Cortex of kidney (tissue), 1 donor: Measurements from ENCODE around the gene FAM219B.
"Not testable (repeated sequence)": the region's sequence is repeated elsewhere in the genome, so short reads cannot be mapped to it uniquely, and the experiment has no call there.

Experiments
- DNase-seq: peaks from one replicate; lab custom pipeline; 2025; lab: John Stamatoyannopoulos, UW

The FAM219B gene

DNA sequence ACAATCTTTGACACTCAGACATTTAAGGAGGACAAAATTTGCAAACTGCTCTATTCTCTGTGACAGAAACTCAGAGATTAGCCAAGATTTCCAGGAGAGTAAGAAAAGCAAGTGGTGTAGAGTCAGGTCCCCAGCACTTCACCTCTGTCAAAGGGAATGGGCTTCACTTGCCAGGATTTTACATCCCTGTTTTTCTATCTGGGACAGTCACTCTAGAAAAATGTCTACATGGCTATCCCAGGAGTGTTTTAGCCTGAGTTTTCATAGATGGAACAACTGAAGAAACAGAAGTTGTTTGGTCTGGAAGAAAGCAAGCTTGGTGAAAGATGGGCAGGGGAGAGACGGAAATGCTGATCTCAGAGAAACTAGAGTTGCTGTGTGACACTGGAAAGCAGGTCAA is 3.0 kb downstream of the FAM219B start:
- DNase-seq: no peak

GRCh38 chr15:74902295-74903075 is 4.2 kb downstream of the FAM219B start:
- no peak for DNase-seq

- DNase-seq: no peak
Measured at GRCh38 chr15:74901612-74902063, 5.0 kb downstream of the FAM219B start.

GRCh38 chr15:74897300-74897701 is 9.3 kb downstream of the FAM219B start:
- no peak for DNase-seq

- DNase-seq: no peak
Measured at GRCh38 chr15:74896316-74896715, 10.3 kb downstream of the FAM219B start.

- DNase-seq: no peak
Measured at GRCh38 chr15:74895830-74896229, 10.8 kb downstream of the FAM219B start.

DNA sequence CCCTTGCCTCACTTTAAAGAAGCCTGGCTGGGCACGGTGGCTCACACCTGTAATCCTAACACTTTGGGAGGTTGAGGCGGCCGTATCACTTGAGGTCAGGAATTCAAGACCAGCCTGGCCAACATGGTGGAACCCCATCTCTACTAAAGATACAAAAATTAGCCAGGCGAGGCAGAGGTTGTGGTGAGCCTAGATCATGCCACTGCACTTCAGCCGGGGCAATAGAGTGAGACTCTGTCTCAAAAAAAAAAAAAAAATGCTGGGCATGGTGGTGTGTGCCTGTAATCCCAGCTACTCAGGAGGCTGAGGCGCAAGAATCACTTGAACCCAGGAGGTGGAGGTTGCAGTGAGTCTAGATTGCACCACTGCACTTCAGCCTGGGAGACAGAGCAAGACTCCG is 12.3 kb downstream of the FAM219B start:
- not testable (repeated sequence) for DNase-seq

GRCh38 chr15:74893627-74894026 is 13.0 kb downstream of the FAM219B start:
- no peak for DNase-seq

- DNase-seq: no peak
Measured at GRCh38 chr15:74892931-74893330, 13.7 kb downstream of the FAM219B start.

DNA sequence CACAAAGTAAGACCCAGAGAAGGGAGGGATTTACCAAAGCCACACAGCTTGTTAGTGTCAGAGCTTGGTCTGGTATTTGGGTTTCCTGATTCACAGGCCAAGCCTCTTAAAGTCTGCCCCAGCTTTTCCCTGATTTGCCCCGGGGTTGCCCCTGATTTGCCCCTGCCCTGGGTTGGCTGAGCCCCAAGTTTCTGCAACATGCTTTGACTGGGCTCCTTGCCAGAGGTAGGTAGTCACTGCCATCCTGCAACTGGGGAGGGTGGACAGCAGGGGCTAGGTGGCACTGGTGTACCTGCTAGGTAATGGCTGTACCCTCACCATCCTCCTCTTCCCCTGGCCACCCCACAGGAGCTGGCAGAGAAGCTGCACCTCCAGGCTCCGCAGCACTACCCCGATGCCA is 14.3 kb downstream of the FAM219B start:
- DNase-seq: no peak

DNA sequence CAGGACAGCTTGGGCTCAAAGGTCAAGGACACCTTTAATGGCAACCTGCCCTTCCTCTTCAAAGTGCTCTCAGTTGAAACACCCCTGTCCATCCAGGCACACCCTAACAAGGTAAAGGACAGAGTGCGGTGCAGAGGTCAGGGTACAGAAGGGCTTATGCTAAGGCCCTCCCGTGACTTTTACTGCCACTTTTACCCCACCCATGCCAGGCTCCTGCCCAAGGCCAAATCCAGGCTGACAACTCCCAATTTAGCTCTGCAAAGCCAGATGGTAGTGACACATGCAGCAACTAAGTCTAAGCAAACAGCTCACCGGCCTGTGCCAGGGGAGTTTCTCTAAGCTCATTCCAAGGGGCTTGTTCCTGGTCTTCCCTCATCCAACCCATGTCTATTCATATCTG is 15.2 kb downstream of the FAM219B start:
- DNase-seq: no peak

DNA sequence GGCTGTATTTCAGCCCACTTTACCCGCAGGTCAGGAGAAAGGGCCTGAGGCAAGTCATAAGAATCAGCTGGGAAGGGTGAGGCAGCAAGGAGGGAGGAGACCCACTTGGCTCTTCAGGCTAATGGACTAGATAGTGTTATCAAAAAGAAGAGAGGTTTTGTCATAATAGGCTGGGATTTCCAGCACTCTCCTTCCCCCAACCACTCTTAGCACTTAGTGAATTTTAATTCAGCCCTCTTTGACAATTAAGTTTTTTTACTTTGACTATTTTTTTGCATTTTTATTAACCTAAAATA is 16.0 kb downstream of the FAM219B start:
- no peak for DNase-seq

DNA sequence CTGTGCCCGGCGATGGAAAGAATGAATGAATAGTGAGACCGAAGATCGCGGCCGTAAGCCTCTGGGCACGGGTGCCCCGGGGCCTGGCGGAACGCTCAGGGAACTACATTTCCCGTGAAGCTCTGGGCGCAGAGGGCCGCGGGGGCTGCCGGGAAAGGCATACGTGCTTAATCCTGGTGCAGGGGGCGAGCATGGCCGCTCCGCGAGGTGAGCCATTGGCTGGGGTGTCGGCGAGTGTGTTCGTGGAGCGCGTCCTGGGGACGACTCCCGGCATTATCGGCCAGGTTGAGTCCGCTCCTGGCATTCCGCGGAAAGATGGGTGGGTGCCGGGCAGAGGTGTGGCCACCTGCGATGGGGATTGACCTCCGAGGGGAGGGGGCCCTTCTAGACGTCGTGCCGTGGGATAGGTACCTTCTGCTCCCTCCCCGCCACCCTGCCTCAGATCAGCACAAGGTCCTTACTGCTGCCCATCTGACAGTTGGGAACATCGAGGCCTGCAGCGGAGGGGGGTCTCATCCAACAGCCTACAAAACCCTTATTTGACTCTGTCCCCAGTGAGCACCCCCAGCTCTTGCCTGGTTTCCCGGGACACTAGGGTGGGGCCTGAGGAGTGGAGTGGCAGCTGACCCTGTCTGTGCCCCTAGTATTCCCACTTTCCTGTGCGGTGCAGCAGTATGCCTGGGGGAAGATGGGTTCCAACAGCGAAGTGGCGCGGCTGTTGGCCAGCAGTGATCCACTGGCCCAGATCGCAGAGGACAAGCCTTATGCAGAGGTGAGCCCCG is 16.6 kb downstream of the FAM219B start, which contains the start of gene MPI:
Gene MPI, plus strand, starts transcription at position 160 of the 782 bp plus-strand sequence. Its CDS starts 32 bp downstream, at position 192.
- DNase-seq: no peak

DNA sequence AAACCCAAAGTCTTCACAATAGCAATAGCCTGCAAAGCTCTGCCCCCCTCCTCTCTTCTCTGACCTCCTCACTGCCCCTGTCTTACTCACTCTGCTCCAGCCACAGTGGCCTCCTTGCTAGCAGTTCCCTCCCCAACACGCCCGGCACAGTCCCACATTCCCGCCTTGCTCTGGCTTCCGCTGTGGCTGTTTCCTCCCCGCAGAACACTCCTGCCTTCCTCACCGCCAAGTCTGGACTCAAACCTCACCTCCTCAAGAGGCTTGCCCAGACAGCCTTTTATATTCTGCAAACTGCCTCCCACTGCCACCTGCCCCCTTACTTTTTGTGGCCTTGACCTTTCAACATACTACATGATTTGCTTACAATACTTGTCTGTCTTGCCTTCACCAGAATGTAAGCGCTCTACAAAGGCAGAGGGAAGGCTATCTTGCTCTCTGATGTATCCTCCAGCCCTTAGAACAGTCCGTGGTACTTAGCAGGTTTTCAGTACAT is 17.2 kb downstream of the FAM219B start:
- DNase-seq: no peak

DNA sequence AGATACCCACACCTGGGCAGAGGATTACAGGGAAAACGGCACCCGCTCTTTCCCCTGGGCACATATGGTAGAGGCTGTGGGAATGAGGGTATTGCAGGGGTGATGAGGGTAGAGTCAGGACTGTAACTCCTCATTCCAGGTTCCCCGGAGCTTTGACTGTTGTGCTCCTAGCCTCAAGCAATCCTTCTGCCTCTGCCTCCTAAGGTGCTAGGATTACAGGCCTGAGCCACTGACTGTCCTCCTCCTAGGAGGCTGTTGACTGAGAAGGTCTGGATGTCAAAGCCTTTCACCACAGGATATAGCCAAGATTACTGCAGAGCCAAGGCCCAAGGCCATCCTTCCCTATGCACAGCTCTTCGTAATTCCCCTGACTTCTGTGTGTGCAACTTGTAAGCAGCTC is 17.9 kb downstream of the FAM219B start:
- no peak for DNase-seq

- DNase-seq: not testable (repeated sequence)
Measured at GRCh38 chr15:74887537-74888193, 19.0 kb downstream of the FAM219B start.

GRCh38 chr15:74885461-74885860 is 21.2 kb downstream of the FAM219B start:
- DNase-seq: no peak

GRCh38 chr15:74884428-74885223 is 22.0 kb downstream of the FAM219B start:
- no peak for DNase-seq

GRCh38 chr15:74882528-74882927 is 24.1 kb downstream of the FAM219B start:
- DNase-seq: no peak

DNA sequence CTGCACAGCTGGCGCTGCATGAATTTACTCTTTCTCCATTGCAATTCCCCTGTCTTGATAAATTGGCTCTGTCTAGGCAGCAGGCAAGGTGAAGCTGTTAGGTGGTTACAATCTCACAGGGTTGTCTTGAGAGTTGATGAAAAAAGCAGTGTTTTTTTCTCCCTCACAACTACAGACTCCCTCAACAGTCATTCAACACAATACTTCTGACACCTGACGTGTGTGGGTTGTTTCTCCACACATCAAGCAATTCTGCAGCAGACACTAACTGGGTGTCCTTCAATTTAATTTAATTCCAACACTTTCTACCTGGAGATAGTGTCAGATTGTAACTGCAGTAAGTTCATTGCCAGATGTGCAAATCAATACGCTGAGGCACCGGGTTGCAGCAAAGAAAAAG is 28.4 kb downstream of the FAM219B start:
- no peak for DNase-seq

GRCh38 chr15:74873756-74874424 is 32.8 kb downstream of the FAM219B start:
- no peak for DNase-seq
